Spleen (tissue), 7 donors: ENCODE data around the gene TRIM14.

Source experiments
- POLR2A ChIP-seq, 3 donors: fragments of 450-650 bp; IDR thresholded peaks; one replicate each; pipeline ENCODE4 v1.5.1; 2017; ENCODE audit warnings: antibody characterized with exemption in 3 of 3, mild to moderate bottlenecking in 1 of 3
- TF ChIP-seq, protein P1 (sequence below), 11 experiments: fragments of 200-600 bp in 7 of 11; fragments of 450-650 bp in 4 of 11; sonication (generic) in 4 of 11; IDR thresholded peaks in 8 of 11; conservative IDR thresholded peaks in 3 of 11; 1 replicate in 7 of 11; 2 replicates in 4 of 11; pipeline versions ENCODE4 v1.4.0 to v1.8.0; 2016 to 2021; ENCODE audit warnings: antibody characterized with exemption in 11 of 11, inconsistent platforms in 4 of 11, mild to moderate bottlenecking in 1 of 11
- donor health status: DM: no; HTN: no; CAD: no; lungs with moderate emphysema.
- donor health status: DM: no; HTN: no; CAD: no.
- donor health status: DM: no; HTN: no; CAD: no.

DNA sequence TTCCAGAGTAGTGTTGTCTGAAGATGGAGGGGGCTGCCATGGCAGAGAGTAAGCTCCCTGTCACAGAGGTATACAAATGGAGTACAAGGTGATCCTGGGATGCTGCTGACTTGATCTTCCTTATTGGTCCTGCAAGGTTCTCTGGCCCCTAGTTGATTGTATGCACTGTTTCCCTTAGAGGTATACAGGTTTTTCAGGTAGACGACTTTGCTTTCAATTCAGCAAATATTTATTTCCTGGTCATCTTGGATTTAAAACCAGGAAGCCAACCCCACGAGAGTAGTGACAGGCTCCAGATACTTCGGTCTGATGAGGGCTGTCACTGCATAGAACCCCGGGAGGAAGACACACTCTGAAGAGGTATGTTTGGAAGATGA lies 16.5 kb upstream of the TRIM14 start:
- TF ChIP-seq, protein P1, sequence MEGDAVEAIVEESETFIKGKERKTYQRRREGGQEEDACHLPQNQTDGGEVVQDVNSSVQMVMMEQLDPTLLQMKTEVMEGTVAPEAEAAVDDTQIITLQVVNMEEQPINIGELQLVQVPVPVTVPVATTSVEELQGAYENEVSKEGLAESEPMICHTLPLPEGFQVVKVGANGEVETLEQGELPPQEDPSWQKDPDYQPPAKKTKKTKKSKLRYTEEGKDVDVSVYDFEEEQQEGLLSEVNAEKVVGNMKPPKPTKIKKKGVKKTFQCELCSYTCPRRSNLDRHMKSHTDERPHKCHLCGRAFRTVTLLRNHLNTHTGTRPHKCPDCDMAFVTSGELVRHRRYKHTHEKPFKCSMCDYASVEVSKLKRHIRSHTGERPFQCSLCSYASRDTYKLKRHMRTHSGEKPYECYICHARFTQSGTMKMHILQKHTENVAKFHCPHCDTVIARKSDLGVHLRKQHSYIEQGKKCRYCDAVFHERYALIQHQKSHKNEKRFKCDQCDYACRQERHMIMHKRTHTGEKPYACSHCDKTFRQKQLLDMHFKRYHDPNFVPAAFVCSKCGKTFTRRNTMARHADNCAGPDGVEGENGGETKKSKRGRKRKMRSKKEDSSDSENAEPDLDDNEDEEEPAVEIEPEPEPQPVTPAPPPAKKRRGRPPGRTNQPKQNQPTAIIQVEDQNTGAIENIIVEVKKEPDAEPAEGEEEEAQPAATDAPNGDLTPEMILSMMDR (IDR thresholded peaks at IDR 0.05 in 8 of 11, conservative IDR thresholded peaks at IDR 0.05 in 3 of 11) = no peak
- no peak for TF ChIP-seq POLR2A (IDR thresholded peaks at IDR 0.05)
